Measurements from ENCODE around the gene MLF2. TPM values are rescaled to one million over a fixed set of nuclear protein-coding genes. Genes with fewer than 3 reads are reported as not detected.

The MLF2 gene
- total and polyA plus RNA-seq, 2 of the 13 experiments (the other 11 are each of a cell fraction or from before 2014, with no cell fraction given), result 88.1 to 167 TPM

DNA sequence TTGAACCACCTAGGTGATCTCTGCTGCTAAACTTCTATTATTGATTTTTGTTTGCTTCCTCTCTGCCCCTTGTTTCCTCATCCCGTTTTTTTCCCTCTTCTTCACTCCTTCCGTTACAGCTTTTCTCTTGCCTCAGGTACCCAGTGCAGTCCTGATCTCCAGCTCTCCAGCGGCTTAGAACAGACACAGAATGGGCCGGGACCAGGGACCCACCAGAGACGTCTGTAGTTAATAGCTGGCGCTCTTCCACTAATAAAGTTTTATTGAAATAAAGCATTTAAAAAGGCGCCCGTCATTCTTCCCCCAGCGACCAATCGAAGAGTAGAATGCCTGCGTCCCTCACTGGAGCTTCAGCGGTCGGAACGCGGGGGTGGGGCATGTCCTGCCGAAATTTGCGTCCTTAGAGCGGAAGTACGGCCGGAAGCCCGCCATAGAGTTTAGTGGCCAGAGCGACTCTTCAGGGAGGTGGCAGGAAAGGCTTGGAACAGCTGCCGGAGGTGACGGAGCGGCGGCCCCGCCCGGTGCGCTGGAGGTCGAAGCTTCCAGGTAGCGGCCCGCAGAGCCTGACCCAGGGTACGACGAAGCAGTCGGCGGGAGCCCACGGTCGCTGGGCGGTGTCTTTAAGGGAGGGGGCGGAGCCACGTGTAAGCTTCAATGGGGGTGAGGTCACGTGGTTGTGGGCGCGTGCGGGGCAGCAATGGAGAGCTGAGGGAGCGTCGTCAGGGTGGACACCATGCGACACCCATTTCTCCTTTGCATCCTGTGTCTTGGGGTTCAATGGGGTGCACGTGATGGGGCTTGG lies 29.1 kb downstream of the MLF2 start, which contains the start of gene COPS7A (continued):
- TF ChIP-seq MIER3 (CRISPR knock-in tag; IDR thresholded peaks at IDR 0.05; ENCODE audit: borderline replicate concordance) (peak; percentile 90), ZNF749 (CRISPR knock-in tag; IDR thresholded peaks at IDR 0.05; ENCODE audit: borderline replicate concordance) (peak; percentile 98), KMT2B (CRISPR knock-in tag; IDR thresholded peaks at IDR 0.05) (peak; percentile 90), GFI1 (CRISPR knock-in tag; IDR thresholded peaks at IDR 0.05; ENCODE audit: borderline replicate concordance) (peak; percentile 81), SP2 (CRISPR knock-in tag; IDR thresholded peaks at IDR 0.05) (peak; percentile 85), ZSCAN20 (CRISPR knock-in tag; IDR thresholded peaks at IDR 0.05; ENCODE audit: borderline replicate concordance) (no peak), PCBP2 (optimal IDR thresholded peaks at IDR 0.05; ENCODE audit: low read depth, low read length, poor library complexity, severe bottlenecking) (no peak), AKAP8 (CRISPR knock-in tag; IDR thresholded peaks at IDR 0.05) (peak; percentile 63; the same call in 1 of the 2 replicates), MEIS1 (CRISPR knock-in tag; IDR thresholded peaks at IDR 0.05; ENCODE audit: borderline replicate concordance) (no peak; the same call in 1 of the 2 replicates), NCOA1 (CRISPR knock-in tag; IDR thresholded peaks at IDR 0.05) (no peak), RAD51 (IDR thresholded peaks at IDR 0.05; ENCODE audit: borderline replicate concordance) (peak; percentile 96), ISX (CRISPR knock-in tag; conservative IDR thresholded peaks at IDR 0.05) (no peak; the same call in 1 of the 2 replicates), SMYD3 (CRISPR knock-in tag; IDR thresholded peaks at IDR 0.05) (no peak), JARID2 (CRISPR knock-in tag; IDR thresholded peaks at IDR 0.05; ENCODE audit: insufficient replicate concordance) (no peak), ZNF530 (CRISPR knock-in tag; IDR thresholded peaks at IDR 0.05; ENCODE audit: low read depth) (no peak), SMARCC2 (IDR thresholded peaks at IDR 0.05) (no peak), GATA4 (IDR thresholded peaks at IDR 0.05; ENCODE audit: borderline replicate concordance, low read depth) (0 out of 2 replicates have a peak, but pooled peaks have one; percentile 48), RARA (CRISPR knock-in tag; IDR thresholded peaks at IDR 0.05) (peak; percentile 25; the same call in 1 of the 2 replicates), ZNF570 (CRISPR knock-in tag; IDR thresholded peaks at IDR 0.05; ENCODE audit: borderline replicate concordance) (0 out of 2 replicates have a peak, but pooled peaks have one; percentile 82), TCF12 (IDR thresholded peaks at IDR 0.05) (no peak), TCF12 (CRISPR knock-in tag; IDR thresholded peaks at IDR 0.05) (no peak; the same call in 1 of the 2 replicates), ZNF605 (CRISPR knock-in tag; IDR thresholded peaks at IDR 0.05) (peak; percentile 95), ZNF782 (CRISPR knock-in tag; IDR thresholded peaks at IDR 0.05; ENCODE audit: borderline replicate concordance) (0 out of 2 replicates have a peak, but pooled peaks have one; percentile 15)
- TF ChIP-seq, protein P1, sequence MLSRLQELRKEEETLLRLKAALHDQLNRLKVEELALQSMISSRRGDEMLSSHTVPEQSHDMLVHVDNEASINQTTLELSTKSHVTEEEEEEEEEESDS (CRISPR knock-in tag; IDR thresholded peaks at IDR 0.05; ENCODE audit: borderline replicate concordance), result no peak; the same call in 1 of the 2 replicates
- TF ChIP-seq, protein P2, sequence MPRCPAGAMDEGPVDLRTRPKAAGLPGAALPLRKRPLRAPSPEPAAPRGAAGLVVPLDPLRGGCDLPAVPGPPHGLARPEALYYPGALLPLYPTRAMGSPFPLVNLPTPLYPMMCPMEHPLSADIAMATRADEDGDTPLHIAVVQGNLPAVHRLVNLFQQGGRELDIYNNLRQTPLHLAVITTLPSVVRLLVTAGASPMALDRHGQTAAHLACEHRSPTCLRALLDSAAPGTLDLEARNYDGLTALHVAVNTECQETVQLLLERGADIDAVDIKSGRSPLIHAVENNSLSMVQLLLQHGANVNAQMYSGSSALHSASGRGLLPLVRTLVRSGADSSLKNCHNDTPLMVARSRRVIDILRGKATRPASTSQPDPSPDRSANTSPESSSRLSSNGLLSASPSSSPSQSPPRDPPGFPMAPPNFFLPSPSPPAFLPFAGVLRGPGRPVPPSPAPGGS (CRISPR knock-in tag; IDR thresholded peaks at IDR 0.05), result peak; percentile 69; the same call in 1 of the 2 replicates
- TF ChIP-seq, protein P3, sequence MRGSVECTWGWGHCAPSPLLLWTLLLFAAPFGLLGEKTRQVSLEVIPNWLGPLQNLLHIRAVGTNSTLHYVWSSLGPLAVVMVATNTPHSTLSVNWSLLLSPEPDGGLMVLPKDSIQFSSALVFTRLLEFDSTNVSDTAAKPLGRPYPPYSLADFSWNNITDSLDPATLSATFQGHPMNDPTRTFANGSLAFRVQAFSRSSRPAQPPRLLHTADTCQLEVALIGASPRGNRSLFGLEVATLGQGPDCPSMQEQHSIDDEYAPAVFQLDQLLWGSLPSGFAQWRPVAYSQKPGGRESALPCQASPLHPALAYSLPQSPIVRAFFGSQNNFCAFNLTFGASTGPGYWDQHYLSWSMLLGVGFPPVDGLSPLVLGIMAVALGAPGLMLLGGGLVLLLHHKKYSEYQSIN (CRISPR knock-in tag; IDR thresholded peaks at IDR 0.05; ENCODE audit: borderline replicate concordance), result no peak
- TF ChIP-seq, protein P4, sequence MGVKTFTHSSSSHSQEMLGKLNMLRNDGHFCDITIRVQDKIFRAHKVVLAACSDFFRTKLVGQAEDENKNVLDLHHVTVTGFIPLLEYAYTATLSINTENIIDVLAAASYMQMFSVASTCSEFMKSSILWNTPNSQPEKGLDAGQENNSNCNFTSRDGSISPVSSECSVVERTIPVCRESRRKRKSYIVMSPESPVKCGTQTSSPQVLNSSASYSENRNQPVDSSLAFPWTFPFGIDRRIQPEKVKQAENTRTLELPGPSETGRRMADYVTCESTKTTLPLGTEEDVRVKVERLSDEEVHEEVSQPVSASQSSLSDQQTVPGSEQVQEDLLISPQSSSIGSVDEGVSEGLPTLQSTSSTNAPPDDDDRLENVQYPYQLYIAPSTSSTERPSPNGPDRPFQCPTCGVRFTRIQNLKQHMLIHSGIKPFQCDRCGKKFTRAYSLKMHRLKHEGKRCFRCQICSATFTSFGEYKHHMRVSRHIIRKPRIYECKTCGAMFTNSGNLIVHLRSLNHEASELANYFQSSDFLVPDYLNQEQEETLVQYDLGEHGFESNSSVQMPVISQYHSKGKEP (CRISPR knock-in tag; IDR thresholded peaks at IDR 0.05), result peak; percentile 78; the same call in 1 of the 2 replicates
